GM08714 (cell line): ENCODE measurements around the gene PHETA2.

Experiments
- H3K4me3 ChIP-seq: fragments of 200-500 bp; sonication (Bioruptor generic); 2 replicates; pipeline ENCODE4 v1.5.1; 2014; ENCODE audit warnings: mild to moderate bottlenecking, low read length, inconsistent platforms
- ZNF274 ChIP-seq: IDR thresholded peaks from 2 replicates; pipeline ENCODE4 v1.6.1; 2012; ENCODE audit warnings: mild to moderate bottlenecking, low read depth, low read length

PHETA2 gene, protein sequence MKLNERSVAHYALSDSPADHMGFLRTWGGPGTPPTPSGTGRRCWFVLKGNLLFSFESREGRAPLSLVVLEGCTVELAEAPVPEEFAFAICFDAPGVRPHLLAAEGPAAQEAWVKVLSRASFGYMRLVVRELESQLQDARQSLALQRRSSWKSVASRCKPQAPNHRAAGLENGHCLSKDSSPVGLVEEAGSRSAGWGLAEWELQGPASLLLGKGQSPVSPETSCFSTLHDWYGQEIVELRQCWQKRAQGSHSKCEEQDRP

DNA sequence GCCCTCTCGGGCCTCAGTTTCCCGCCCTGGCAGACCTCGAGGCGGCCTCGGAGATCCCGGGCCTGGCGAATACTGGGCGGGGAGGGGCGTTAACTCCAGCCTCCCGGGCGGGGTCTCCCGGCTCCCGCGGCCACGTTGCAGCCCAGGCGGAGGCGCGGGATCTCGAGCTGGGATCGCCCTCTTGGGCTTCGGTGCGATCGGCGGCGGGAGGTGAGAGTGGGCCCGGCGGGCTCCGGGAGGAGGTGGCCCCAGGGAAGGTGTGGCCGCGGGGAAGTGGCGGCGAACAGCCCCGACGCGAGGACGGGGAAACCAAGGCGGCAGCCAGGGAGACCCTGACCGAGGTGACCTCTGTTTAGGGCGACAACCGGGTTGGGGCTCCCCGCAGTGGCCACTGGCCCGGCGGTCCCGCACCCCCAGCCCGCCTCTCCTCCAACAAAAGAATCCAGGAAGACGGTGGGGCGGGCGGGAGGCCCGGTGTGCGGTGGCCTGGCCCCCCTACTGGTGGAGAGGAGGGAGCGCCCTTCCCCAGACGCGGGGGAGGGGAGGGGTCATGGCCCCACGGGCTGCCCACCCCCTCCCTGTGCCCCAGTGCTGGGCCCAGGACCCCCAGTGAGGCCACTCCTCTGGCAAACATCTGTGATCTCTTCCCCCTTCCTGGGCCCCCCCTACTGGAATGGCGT lies at the start of gene PHETA2:
Gene PHETA2 (plus strand): TSS at position 117 of the 680 bp plus-strand sequence. CDS start 3,046 bp downstream, outside the sequence.
- peak within 1 kb of the TSS; percentile 48; the same call in 1 of the 2 replicates for H3K4me3 ChIP-seq
- TF ChIP-seq ZNF274 = no peak

DNA sequence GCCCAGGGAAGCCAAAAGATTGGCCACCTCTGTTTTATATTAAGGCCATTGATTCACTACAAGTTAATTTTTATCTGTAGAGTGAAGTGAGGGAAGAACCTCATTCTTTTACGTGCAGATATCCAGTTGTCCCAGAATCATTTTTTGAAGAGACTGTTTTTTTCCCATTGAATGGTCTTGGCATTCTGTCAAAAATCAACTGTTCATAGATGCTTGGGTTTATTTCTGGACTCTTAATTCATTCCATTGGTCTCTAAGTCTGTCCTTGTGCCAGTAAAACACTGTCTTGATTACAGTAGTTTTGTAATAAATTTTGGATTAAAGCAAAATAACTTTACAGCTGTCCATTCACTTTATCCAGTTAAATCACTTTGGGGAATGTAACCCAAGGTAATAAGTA lies 48.6 kb upstream of the PHETA2 start:
- no peak for TF ChIP-seq ZNF274
- no peak overlapping the region for H3K4me3 ChIP-seq

DNA sequence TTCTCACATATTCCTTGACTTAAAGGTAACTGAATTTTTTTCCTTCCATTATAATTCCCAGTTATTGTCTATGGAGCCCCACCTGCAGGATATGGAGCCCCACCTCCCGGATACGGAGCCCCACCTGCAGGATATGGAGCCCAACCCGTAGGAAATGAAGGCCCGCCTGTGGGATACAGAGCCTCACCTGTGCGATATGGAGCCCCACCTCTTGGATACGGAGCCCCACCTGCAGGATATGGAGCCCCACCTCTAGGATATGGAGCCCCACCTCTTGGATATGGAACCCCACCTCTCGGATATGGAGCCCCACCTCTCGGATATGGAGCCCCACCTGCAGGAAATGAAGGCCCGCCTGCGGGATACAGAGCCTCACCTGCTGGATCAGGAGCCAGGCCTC lies 47.3 kb upstream of the PHETA2 start:
- no peak overlapping the region for H3K4me3 ChIP-seq
- TF ChIP-seq ZNF274 = no peak

DNA sequence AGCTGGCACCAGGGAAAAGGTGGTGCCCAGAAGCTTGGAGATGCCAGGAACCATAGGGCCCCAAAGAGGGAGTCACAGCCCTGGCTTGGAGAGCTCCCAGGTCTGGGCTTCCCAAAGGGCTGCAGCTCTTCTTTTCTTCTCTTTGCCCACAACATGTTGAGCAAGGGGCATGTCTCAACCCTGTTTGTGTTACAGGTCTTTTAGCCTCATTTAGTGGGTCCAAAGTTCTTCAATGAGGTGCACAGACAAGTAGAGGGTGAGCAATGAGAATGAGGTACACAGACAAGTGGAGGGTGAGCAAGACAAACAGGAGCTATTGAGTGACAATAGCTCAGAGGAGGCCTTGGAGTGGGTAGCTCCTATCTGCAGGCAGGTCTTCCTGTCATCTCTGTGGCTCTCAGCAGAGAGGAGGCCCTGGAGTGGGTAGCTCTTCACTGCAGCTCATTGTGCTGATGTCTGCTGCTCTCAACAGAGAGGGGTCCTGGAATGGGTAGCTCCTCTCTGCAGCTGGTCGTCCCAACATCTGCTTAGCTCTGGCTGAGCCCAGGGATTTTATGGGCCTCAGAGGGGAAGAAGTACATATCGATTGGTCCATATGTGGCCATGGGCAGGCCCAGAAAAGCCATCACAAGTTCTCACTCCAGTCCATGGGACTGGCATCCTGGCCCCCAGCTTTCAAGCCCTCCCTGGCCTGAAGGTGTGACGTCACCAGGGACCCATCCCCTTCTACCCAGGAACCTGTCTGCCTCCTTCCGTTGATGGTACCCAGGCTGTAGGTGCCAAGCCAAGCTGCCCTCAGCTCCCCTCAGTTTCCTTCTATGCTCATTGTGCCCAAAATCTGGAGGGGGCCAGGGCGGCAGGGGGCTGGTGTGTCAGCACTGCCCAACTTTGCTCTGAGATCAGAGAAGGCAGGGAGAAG lies 40.5 kb upstream of the PHETA2 start:
- no peak for TF ChIP-seq ZNF274
- H3K4me3 ChIP-seq = no peak overlapping the region

DNA sequence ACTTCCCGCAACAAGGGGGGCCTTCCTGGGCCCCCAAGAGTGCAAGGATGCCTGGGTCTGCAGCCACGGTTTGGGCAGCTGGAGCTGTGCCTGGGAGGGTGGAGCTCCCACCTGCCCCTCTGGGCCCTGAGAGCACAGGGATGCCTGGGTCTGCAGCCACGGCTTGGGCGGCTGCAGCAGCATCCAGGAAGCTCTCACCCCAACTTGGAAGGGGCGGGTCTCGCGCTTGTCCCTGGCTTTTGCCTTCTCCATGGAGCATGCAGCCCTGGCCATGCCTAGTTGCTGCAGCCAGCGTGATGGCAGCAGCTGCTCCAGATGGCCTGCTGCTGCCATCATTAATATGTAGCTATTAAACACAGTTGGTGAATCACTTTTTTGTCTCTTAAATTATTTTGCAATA lies 38.8 kb upstream of the PHETA2 start:
- TF ChIP-seq ZNF274 = no peak
- no peak overlapping the region for H3K4me3 ChIP-seq

DNA sequence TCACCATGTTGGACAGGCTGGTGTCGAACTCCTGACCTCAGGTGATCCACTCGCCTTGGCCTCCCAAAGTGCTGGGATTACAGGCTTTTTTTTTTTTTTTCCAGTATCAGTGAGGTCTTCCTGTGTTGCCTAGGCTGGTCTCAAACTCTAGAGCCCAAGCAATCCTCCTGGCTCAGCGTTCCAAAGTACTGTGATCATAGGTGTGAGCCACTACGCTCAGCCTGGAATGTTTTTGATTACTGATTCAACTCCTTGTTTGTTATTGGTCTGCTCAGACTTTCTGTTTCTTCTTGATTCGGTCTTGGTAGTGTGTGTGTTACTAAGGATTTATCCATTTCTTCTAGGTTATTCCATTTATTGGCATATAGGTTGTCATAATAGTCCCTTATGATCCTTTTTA lies 34.8 kb upstream of the PHETA2 start:
- H3K4me3 ChIP-seq = no peak overlapping the region
- no peak for TF ChIP-seq ZNF274

DNA sequence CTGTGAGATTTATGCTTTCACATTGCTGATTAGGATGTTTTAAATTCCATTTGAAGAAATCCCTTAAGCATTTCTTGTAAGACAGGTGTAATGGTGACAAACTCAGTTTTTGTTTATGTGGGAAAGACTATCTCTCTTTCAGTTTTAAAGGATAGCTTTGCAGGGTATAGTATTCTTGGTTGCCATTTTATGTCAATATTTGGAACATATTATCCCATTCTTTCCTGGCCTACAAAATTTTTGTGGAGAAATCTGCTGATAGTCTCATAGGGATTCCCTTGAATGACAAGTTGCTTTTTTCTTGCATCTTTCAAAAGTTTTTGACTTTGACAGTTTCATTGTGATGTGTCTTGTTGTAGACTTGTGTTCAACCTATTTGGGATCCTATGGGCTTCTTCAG lies 32.3 kb upstream of the PHETA2 start:
- H3K4me3 ChIP-seq = no peak overlapping the region
- TF ChIP-seq ZNF274 = no peak

DNA sequence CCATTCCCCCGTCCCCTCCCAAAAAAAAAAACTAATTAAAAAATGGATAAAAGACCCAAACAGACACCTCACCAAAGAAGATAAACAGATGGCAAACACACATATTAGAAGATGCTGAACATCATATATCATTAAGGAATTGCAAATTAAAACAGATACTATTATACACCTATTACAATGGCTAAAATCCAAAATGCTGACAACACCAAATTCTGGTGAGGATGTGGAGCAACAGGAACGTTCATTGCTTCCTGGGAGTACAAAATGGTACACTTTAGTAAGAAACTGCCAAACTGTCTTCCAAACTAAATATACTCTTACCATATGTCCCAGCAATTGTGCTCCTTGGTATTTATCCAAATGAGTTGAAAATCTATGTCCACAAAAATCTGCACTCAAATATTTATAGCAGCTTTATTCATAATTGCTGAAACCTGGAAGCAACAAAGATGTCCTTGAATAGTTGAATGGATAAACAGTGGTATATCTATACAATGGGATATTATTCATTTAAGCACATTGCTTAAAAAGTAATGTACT lies 23.3 kb upstream of the PHETA2 start:
- H3K4me3 ChIP-seq = no peak overlapping the region
- no peak for TF ChIP-seq ZNF274

DNA sequence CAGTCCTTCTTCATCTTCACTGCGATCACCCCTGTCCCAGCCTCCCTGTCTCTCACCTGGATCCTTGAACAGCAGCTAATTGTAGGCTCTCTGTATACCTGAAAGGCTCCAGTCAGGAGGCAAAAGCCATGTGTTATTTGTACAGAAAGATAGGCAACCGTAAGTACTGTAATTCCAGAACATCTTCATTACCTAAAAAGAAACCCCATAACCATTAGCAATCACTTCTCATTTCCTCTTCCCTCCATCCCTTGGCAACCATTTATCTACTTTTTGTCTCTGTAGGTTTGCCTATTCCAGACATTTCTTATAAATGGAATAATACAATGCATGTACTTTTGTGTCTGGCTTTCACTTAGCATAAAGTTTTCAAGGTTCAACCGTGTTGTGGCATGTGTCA lies 21.3 kb upstream of the PHETA2 start:
- H3K4me3 ChIP-seq = no peak overlapping the region
- no peak for TF ChIP-seq ZNF274

DNA sequence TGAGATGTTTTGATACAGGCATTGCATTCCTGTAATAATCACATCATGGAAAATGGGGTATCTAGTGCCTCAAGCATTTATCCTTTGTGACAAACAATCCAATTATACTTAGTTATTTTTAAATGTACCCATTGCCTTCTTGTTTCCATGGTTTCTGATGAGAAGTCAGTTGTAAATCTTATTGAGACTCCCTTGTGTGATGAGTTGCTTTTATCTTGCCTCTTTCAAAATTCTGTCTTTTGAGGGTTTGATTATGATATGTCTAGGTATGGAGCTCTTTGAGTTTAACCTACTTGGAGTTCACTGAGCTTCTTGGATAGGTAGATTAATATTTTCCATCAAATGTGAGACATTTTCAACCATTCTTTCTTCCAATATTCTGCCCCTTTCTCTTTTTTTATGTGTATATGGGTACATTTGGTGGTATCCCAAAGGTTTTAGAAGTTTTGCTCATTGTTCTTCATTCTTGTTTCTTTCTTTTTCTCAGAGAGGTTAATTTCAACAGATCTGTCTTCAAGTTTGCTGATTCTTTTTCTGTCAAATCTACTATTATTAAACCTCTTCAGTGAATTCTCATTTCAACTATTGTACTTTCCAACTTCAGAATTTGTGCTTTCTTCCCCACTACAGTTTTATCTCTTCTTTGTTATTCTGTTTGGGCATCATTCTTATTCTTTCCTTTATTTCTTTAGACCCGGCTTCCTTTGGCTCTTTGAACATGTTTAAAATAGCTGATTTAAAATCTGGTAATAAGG lies 17.1 kb upstream of the PHETA2 start:
- H3K4me3 ChIP-seq = no peak overlapping the region
- TF ChIP-seq ZNF274 = no peak

DNA sequence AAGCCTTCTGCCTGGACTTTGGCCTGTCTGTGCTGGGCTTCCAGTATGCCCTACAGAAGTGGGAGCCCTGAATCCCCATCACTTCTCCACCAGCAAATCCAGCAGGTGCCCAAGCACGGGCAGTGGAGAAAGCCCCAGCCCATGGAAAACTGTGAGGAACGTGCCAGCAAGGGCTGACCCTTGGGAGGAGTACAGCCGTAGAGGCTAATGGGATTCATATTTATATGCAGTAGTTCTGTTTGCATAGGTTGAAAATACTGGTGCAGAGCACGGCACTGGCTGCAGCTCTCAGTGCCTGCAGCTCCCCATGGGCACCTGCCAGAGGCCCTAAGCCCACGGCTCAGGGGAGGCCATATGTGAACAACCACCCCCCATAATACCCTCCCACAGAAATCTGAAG lies 13.6 kb upstream of the PHETA2 start:
- no peak overlapping the region for H3K4me3 ChIP-seq
- TF ChIP-seq ZNF274 = no peak

DNA sequence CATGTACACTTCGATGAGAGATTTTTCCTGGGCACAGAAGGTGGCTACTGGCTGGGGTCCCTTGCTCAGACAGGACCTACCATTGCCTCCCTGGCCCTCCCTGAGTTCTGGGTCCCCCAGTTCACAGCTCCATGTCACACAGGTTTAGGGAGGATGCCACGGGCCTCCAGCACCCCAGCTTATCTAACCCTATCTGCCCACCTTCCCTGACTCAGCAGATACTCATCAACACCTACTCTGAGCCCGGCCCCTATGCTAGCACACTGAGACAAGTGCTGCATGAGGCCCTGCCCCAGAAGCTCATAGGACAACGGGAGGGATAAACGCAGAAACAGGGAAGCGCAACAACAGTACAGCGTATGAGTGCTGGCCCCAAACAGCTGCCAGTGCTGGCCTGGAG lies 13.0 kb upstream of the PHETA2 start:
- no peak overlapping the region for H3K4me3 ChIP-seq
- no peak for TF ChIP-seq ZNF274

DNA sequence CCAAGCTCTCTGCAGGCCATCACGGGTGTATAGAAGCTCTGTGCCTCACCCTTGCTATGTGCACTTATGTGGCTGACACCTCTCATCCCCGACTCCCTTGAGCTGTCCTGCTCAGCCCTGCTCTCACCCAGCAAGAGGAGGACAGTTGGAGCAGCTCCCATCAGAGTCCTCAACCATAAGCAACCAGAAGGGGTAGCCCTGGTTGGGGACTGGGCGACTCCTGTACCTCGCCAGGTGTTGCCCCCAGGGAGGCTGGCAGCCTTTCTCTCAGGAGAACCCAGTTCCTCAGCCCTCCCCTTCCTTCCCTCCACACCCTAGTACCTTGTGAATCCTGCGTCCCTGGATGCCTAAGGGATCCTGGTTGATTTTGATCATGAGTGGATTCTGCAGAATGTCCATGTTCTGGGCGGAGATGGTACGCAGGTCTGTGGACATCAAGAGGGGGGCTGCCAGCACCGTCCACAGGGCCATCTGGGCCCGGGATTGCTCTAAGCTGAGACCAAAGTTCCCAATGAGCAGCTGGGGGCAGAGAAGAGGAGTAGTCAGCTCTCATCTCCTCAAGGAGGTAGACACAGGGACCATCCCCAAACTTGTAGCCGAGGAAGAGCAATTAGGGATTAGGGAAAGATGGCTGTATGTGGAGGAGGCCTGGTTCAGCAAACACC lies 11.4 kb upstream of the PHETA2 start:
- TF ChIP-seq ZNF274 = no peak
- H3K4me3 ChIP-seq = no peak overlapping the region
